AG09309 (cell line): Measurements from ENCODE around the gene CCDC91.

ENCODE experiments used
- DNase-seq: peaks from one replicate; pipeline ENCODE4 v3.0.0-alpha.2; 2010; ENCODE audit warnings: low read depth
- H3K4me3 ChIP-seq: 2 replicates; pipeline ENCODE4 v1.5.1; 2011; ENCODE audit warnings: mild to moderate bottlenecking, low read depth, low read length, moderate library complexity; ENCODE audit not compliant: control insufficient read depth
- TF ChIP-seq, protein P1 (sequence below): IDR thresholded peaks from 2 replicates; pipeline ENCODE4 v1.5.1; 2011; ENCODE audit warnings: mild to moderate bottlenecking, low read depth, low read length, inconsistent platforms; ENCODE audit not compliant: insufficient read depth, control insufficient read depth; ENCODE audit errors: missing control alignments

The CCDC91 gene

DNA sequence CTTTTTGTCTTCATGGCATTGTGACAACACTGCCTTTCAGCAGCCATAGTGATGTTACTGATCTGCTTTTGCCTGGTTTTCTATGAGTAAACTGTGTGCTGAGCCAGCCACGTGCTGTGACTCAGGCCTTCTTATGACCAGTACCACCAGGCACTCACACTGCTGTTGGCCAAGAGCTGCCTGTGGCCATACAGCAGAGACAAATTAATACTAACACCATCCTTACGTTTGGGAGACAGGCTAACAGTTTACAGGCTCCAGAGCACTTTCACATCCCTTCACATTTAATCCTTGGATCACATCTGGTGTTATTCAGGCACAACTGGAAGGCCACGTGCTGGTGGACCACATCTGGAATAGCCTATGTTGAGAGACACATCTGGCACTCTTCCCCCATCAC is 377.9 kb downstream of the CCDC91 start:
- H3K4me3 ChIP-seq = no peak overlapping the region
- peak; percentile 87 for DNase-seq
- TF ChIP-seq, protein P1, sequence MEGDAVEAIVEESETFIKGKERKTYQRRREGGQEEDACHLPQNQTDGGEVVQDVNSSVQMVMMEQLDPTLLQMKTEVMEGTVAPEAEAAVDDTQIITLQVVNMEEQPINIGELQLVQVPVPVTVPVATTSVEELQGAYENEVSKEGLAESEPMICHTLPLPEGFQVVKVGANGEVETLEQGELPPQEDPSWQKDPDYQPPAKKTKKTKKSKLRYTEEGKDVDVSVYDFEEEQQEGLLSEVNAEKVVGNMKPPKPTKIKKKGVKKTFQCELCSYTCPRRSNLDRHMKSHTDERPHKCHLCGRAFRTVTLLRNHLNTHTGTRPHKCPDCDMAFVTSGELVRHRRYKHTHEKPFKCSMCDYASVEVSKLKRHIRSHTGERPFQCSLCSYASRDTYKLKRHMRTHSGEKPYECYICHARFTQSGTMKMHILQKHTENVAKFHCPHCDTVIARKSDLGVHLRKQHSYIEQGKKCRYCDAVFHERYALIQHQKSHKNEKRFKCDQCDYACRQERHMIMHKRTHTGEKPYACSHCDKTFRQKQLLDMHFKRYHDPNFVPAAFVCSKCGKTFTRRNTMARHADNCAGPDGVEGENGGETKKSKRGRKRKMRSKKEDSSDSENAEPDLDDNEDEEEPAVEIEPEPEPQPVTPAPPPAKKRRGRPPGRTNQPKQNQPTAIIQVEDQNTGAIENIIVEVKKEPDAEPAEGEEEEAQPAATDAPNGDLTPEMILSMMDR = no peak

DNA sequence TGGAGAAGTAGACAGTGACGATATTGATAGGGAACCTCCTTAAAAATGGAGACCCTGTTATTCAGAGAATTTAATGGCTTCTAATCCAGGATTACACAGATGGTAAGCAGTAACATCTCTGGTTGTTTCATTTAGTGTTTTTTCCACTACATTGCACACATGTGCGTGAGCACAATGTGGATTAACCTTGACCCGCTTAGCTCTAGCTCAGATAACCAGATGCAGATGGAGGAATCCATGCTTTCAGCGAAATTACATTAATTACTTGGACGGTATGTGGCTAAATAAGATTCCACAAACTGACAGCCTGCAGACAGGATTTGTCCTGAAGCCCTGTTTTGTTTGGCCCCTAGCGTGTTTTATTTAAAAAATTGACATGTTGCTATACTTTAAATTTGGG is 378.4 kb downstream of the CCDC91 start:
- DNase-seq = no peak
- H3K4me3 ChIP-seq = no peak overlapping the region
- TF ChIP-seq, protein P1 = no peak

DNA sequence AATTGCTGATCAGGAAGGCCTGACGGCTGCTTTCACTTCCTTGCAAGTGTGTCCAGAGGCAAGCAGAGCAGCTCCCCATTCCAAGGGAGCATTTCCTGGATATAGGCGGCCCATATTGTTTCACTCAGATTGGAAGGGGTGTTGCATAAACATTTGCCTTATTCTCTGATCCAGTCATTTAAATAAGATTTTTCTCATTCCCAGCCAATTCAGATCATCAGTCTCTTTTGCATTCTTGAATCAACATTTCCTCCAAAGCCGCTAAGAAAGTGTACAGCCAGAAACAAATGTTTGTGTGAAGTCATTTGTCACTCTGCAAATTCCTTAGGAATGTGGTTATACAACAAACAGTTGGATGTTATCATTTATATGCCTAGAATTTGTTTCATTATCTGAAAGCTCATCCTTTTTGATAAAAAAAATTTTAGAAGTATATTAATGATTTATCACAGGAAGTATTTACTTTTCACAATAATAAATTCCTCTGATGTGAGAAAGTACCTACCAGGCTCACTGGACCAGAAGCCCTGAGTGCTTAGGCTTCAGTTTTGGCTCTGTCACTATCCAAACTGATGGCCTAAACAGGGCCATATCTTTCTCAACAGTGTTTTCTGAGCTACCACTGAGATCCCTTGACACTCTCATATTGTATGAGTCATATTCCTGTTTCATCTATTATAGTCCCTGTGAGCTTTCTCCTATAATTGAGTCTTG is 379.6 kb downstream of the CCDC91 start:
- TF ChIP-seq, protein P1 = no peak
- no peak overlapping the region for H3K4me3 ChIP-seq
- DNase-seq = peak; percentile 71

DNA sequence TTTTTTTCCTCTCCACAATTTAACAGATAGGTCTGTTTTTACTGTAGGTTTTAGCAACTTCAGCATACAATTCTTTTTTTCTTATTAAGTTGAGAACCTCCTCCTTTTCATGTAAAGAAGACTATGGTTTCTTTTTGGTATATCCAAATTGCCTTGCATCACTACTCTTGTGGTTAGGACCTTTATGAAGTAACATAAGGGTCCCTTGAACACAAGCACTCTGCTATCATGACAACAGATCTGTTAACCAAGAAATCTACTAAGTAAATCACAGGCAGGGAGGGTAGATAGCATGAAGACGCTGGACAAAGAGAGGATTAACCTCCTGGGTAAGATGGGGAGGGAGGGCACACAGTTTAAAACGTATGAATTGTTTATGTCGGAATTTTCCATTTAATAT is 380.6 kb downstream of the CCDC91 start:
- DNase-seq = no peak
- TF ChIP-seq, protein P1 = no peak
- no peak overlapping the region for H3K4me3 ChIP-seq

DNA sequence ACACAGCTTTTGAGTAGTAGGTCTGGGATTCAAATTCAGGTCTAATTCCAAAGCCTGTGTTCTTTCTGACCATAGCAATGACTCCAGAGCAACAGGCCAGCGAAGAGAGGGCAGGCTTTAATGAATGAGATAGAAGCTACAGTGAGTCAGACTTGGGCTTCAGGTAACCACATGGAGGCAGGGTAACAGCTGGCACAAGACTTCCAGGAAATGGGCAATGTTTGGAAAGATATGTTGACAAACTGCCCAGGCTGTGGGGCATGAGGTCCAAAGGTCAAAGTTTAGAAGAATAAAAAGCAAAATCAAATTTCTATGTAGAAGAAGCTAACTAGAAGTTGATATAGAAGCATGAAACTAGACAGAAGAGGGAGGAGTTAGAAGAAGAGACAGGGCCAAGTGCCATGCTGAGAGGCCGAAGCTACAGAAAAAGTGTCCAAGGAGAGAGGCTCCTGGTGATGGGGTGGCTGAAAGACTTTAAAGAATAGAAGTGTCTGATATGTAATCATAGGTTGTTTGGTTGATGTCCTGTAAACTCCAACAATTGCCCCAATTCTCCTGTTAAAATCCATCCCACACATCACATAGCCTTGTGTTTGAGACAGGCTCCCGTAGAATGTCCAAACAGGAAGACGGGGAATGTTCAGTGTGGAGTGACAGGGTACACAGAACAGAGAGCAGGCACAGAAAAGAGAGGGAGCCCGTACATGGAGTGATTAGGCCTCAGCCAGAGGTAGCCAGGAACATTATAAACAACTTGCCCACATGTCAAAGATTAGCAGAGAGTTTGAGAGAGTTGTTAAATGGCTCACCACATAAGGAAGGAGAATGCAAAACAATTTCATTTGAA is 384.7 kb downstream of the CCDC91 start:
- DNase-seq = no peak
- no peak overlapping the region for H3K4me3 ChIP-seq
- TF ChIP-seq, protein P1 = no peak

DNA sequence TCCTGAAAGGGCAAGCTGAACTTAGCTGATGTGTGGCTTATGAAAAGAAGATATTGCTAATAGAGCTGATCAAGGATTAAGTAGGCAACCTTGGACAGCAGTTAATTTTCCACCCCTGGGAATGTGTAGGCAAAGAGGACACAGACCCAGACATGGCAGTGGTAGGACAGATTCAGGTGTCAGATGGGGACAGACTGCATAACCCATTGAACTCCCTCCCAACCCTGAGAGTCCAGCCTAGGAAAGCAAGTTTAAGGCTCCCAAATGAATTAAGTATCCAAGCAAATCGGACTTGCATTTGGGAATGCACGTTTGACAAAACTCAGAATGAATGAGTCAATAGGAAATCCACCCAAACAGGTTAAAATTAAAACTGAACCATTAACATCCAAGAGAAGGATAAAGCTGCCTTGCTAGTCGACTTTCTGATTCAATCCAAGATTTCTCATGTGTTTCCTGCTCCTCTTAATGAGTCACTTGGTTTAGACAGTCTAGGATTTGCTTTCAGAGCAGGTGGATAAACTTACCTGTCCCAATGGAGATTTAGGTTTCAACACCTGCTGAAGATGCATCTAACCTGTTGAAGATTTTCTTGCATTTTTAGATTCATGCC is 385.4 kb downstream of the CCDC91 start:
- no peak for DNase-seq
- TF ChIP-seq, protein P1 = no peak
- H3K4me3 ChIP-seq = no peak overlapping the region
